Caco-2 (cell line): Measurements from ENCODE around the gene MAPKAP1. TPM values are rescaled to one million over a fixed set of nuclear protein-coding genes. Genes with fewer than 3 reads are reported as not detected.

Experiments
- BruUV-seq: library from RNA; stranded (reverse); fragments of 400-500 nt; replicated peaks from 2 replicates; lab custom pipeline; 2021; lab: Mats Ljungman, UMichigan
- CTCF ChIA-PET: fragments of 300-600 bp; sonication (Branson Sonifier 250); formaldehyde crosslinking; loops from one replicate; lab custom pipeline; 2022; ENCODE audit warnings: antibody characterized with exemption; lab: Charles Lee
- POLR2A ChIA-PET: fragments of 300-600 bp; sonication (Branson Sonifier 250); formaldehyde crosslinking; loops from one replicate; lab custom pipeline; 2022; ENCODE audit warnings: antibody characterized with exemption; lab: Charles Lee
- DNase-seq, 2 experiments: peaks; one replicate each; pipeline versions ENCODE4 v3.0.0 to v3.0.0-alpha.2; 2020 to 2022
- H3K27me3 ChIP-seq: replicated peaks from 2 replicates; pipeline ENCODE4 v1.6.0; 2011; ENCODE audit warnings: low read length; ENCODE audit not compliant: control insufficient read depth, insufficient read depth
- H3K36me3 ChIP-seq: 2 replicates; pipeline ENCODE4 v1.5.1; 2011; ENCODE audit warnings: low read length; ENCODE audit not compliant: control insufficient read depth, insufficient read depth
- H3K4me1 ChIP-seq: fragments of 250-450 bp; sonication (Bioruptor Pico); 2 replicates; pipeline ENCODE4 v1.5.1; 2020; ENCODE audit warnings: mild to moderate bottlenecking
- H3K4me3 ChIP-seq: 2 replicates; pipeline ENCODE4 v1.5.1; 2011; ENCODE audit warnings: low read depth, mild to moderate bottlenecking, control low read depth, low read length
- H3K9me3 ChIP-seq: fragments of 250-450 bp; sonication (Bioruptor Pico); 2 replicates; pipeline ENCODE4 v1.5.1; 2020; ENCODE audit warnings: mild to moderate bottlenecking, moderate library complexity
- H3K27ac Mint-ChIP-seq: one replicate; pipeline ENCODE4 v1.8.0; 2022; ENCODE audit warnings: mixed read lengths; ENCODE audit not compliant: unreplicated experiment
- H3K27me3 Mint-ChIP-seq: one replicate; pipeline ENCODE4 v1.8.0; 2022; ENCODE audit warnings: mixed read lengths; ENCODE audit not compliant: insufficient read depth, unreplicated experiment
- H3K36me3 Mint-ChIP-seq: one replicate; pipeline ENCODE4 v1.8.0; 2022; ENCODE audit warnings: mild to moderate bottlenecking, mixed read lengths; ENCODE audit not compliant: insufficient read depth, unreplicated experiment
- H3K4me1 Mint-ChIP-seq: one replicate; pipeline ENCODE4 v1.8.0; 2022; ENCODE audit warnings: low read depth, mixed read lengths; ENCODE audit not compliant: unreplicated experiment
- H3K4me3 Mint-ChIP-seq: one replicate; pipeline ENCODE4 v1.8.0; 2022; ENCODE audit warnings: mild to moderate bottlenecking, moderate library complexity, mixed read lengths; ENCODE audit not compliant: unreplicated experiment
- H3K9me3 Mint-ChIP-seq: one replicate; pipeline ENCODE4 v1.8.0; 2022; ENCODE audit warnings: mixed read lengths; ENCODE audit not compliant: unreplicated experiment
- intact Hi-C: fragments of 100-400 bp; cut with micrococcal nuclease; formaldehyde crosslinking; loops from one replicate; pipeline ENCODE4 v1.10.0; 2022; ENCODE audit not compliant: unreplicated experiment
- total RNA-seq: library from RNA; stranded (reverse); gene quantifications from 2 replicates; pipeline ENCODE4 v1.2.3, GENCODE V29; 2022
- TF ChIP-seq, protein P1 (sequence below), 2 experiments: fragments of 200-600 bp in 1 of 2; IDR thresholded peaks; 1 replicate in 1 of 2; 2 replicates in 1 of 2; pipeline versions ENCODE4 v1.5.1 to v1.8.0; 2011 to 2022; ENCODE audit warnings: antibody characterized with exemption in 1 of 2, control low read depth in 1 of 2, inconsistent platforms in 1 of 2, low read depth in 1 of 2, low read length in 1 of 2, mild to moderate bottlenecking in 1 of 2, moderate library complexity in 1 of 2; ENCODE audit not compliant: insufficient read depth in 1 of 2, severe bottlenecking in 1 of 2, unreplicated experiment in 1 of 2

Gene MAPKAP1
- total RNA-seq, 1 experiment from 2014 or later: 70.0 TPM

DNA sequence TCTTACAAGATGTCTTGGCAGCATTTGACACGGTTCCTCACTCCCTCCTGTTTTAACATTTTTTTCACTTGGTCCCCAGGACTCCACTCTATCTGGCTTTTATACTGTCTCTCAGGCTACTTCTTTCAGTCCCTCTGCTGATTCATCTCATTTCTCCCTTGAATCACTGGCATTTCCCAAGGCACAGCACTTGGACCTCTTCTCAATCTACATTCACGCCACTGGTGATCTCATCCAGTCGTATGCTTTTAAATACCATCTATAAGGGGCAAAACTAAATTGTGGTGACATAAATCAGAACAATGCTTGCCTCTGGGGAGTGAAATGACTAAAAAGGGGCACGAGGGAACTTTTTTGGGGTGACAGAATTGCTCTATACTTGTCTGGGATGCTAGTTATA lies 47.1 kb downstream of the MAPKAP1 start:
- Mint-ChIP-seq H3K36me3 (peaks cover 7% of the 10 kb centered on the region), H3K27ac (no peak overlapping the region), H3K4me1 (no peaks in the 10 kb centered on the region), H3K9me3 (no peaks in the 10 kb centered on the region), H3K4me3 (no peak overlapping the region), H3K27me3 (no peaks in the 10 kb centered on the region)
- no peaks in the 10 kb centered on the region for H3K36me3 ChIP-seq
- no TSS peak for BruUV-seq
- no peak for DNase-seq
- no peak overlapping the region for H3K4me3 ChIP-seq
- H3K4me1 ChIP-seq: no peaks in the 10 kb centered on the region
- POLR2A ChIA-PET: no interaction called here
- intact Hi-C loops: no loop called here
- no peaks in the 10 kb centered on the region for H3K9me3 ChIP-seq
- TF ChIP-seq, protein P1, sequence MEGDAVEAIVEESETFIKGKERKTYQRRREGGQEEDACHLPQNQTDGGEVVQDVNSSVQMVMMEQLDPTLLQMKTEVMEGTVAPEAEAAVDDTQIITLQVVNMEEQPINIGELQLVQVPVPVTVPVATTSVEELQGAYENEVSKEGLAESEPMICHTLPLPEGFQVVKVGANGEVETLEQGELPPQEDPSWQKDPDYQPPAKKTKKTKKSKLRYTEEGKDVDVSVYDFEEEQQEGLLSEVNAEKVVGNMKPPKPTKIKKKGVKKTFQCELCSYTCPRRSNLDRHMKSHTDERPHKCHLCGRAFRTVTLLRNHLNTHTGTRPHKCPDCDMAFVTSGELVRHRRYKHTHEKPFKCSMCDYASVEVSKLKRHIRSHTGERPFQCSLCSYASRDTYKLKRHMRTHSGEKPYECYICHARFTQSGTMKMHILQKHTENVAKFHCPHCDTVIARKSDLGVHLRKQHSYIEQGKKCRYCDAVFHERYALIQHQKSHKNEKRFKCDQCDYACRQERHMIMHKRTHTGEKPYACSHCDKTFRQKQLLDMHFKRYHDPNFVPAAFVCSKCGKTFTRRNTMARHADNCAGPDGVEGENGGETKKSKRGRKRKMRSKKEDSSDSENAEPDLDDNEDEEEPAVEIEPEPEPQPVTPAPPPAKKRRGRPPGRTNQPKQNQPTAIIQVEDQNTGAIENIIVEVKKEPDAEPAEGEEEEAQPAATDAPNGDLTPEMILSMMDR (IDR thresholded peaks at IDR 0.05; ENCODE audit: insufficient read depth in 1 of 2, low read depth in 1 of 2, low read length in 1 of 2, severe bottlenecking in 1 of 2, unreplicated experiment in 1 of 2): no peak
- CTCF ChIA-PET: no interaction called here
- no peaks in the 10 kb centered on the region for H3K27me3 ChIP-seq

DNA sequence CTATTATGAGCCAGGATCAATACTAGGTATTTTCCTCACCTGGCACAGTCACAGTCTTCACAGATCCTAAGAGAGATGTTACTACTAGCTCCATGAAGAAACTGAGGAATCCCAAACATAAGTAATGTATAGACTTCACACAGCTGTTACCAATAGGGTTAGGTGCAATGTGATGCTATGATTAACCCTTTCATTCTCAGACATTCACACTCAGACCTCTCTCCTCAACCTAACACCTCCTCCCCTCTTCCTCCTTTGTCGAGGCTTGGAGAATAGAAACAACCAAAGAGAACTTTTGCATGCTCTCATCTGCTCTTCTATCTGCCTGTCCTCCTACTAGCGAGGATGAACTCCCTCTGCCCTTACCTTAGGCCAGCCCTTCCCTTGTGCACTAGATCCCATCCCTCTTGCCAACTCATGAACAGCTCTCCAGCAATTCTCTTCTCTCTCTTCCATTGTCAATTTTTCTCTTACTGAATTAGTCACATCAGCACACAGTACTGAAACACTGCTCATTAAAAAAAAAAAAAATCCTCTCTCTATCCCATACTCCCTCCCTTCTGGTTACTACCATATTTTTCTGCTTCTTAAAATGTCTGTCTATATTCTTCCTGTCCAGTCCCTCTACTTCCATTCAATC lies 47.7 kb downstream of the MAPKAP1 start:
- H3K27me3 Mint-ChIP-seq: no peaks in the 10 kb centered on the region
- CTCF ChIA-PET: no interaction called here

DNA sequence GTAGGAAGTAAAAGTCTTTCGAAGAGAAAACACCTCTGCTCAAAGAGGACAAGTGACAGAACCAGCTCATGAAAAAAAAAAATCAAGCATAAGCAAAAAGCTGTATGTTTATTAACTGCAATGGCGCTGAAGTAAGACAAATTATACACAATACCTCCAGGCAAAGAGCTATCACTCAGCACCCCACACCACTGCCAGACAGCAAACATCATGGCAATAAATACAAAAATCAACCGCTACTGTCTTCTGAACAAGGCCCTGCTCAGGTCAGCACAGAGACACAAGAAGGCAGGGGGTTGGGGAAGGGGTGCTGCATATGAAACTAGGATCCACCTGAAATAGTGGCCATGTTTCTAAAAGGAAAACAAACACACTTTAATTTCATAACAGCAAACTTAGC lies 50.4 kb downstream of the MAPKAP1 start:
- Mint-ChIP-seq H3K4me3 (no peak overlapping the region), H3K9me3 (no peaks in the 10 kb centered on the region), H3K27me3 (no peaks in the 10 kb centered on the region), H3K36me3 (no peaks in the 10 kb centered on the region), H3K27ac (no peak overlapping the region), H3K4me1 (no peaks in the 10 kb centered on the region)
- Histone ChIP-seq H3K9me3 (no peaks in the 10 kb centered on the region), H3K4me3 (no peak overlapping the region), H3K36me3 (no peaks in the 10 kb centered on the region), H3K4me1 (no peaks in the 10 kb centered on the region), H3K27me3 (no peaks in the 10 kb centered on the region)
- BruUV-seq: no TSS peak
- no peak for DNase-seq
- TF ChIP-seq, protein P1 (IDR thresholded peaks at IDR 0.05; ENCODE audit: insufficient read depth in 1 of 2, low read depth in 1 of 2, low read length in 1 of 2, severe bottlenecking in 1 of 2, unreplicated experiment in 1 of 2): no peak
- intact Hi-C loops: no loop called here
- ChIA-PET POLR2A (no interaction called here), CTCF (no interaction called here)

More for the DNA sequence above, 47.7 kb downstream of the MAPKAP1 start:
- Histone ChIP-seq H3K4me1 (no peaks in the 10 kb centered on the region), H3K36me3 (no peaks in the 10 kb centered on the region), H3K4me3 (no peak overlapping the region), H3K9me3 (no peaks in the 10 kb centered on the region), H3K27me3 (no peaks in the 10 kb centered on the region)
- H3K27ac Mint-ChIP-seq: no peak overlapping the region
- no peaks in the 10 kb centered on the region for H3K4me1 Mint-ChIP-seq
- DNase-seq: no peak
- intact Hi-C loops: no loop called here
- H3K4me3 Mint-ChIP-seq: no peak overlapping the region
- TF ChIP-seq, protein P1 (IDR thresholded peaks at IDR 0.05; ENCODE audit: insufficient read depth in 1 of 2, low read depth in 1 of 2, low read length in 1 of 2, severe bottlenecking in 1 of 2, unreplicated experiment in 1 of 2): no peak
- POLR2A ChIA-PET: no interaction called here
- peaks cover 7% of the 10 kb centered on the region for H3K36me3 Mint-ChIP-seq
- H3K9me3 Mint-ChIP-seq: no peaks in the 10 kb centered on the region
- no TSS peak for BruUV-seq
